DMS 273 (cell line): Measurements from ENCODE around the gene PIGN.
"Not testable (repeated sequence)": the region's sequence is repeated elsewhere in the genome, so short reads cannot be mapped to it uniquely, and the experiment has no call there.

Experiments
- DNase-seq: peaks from one replicate; lab custom pipeline; 2025; ENCODE audit not compliant: unreplicated experiment; lab: John Stamatoyannopoulos, UW

The PIGN gene

GRCh38 chr18:62066102-62066818 is 120.6 kb downstream of the PIGN start:
- no peak for DNase-seq

- no peak for DNase-seq
Measured at GRCh38 chr18:62064361-62064760, 122.5 kb downstream of the PIGN start.

- no peak for DNase-seq
Measured at GRCh38 chr18:62061821-62062478, 124.9 kb downstream of the PIGN start.

GRCh38 chr18:62060820-62061219 is 126.0 kb downstream of the PIGN start:
- DNase-seq, result no peak

- DNase-seq, result no peak
Measured at GRCh38 chr18:62054929-62055498, 131.8 kb downstream of the PIGN start.

GRCh38 chr18:62048279-62048678 is 138.6 kb downstream of the PIGN start:
- no peak for DNase-seq

- DNase-seq, result peak; percentile 10
Measured at GRCh38 chr18:62045316-62045715, 141.5 kb downstream of the PIGN start.

- DNase-seq, result no peak
Measured at GRCh38 chr18:62044490-62045000, 142.3 kb downstream of the PIGN start.

- DNase-seq, result no peak
Measured at GRCh38 chr18:62037989-62038778, 148.7 kb downstream of the PIGN start.

GRCh38 chr18:62037012-62037742 is 149.7 kb downstream of the PIGN start:
- no peak for DNase-seq

- not testable (repeated sequence) for DNase-seq
Measured at GRCh38 chr18:62034286-62034685, 152.6 kb downstream of the PIGN start.

- no peak for DNase-seq
Measured at GRCh38 chr18:62033756-62034155, 153.1 kb downstream of the PIGN start.

GRCh38 chr18:62033207-62033606 is 153.6 kb downstream of the PIGN start:
- no peak for DNase-seq

- DNase-seq, result no peak
Measured at GRCh38 chr18:62030091-62030985, 156.5 kb downstream of the PIGN start.

- DNase-seq, result no peak
Measured at GRCh38 chr18:62028715-62029114, 158.1 kb downstream of the PIGN start.

GRCh38 chr18:62027914-62028520 is 158.8 kb downstream of the PIGN start:
- no peak for DNase-seq

- DNase-seq, result no peak
Measured at GRCh38 chr18:62026586-62026985, 160.3 kb downstream of the PIGN start.

- no peak for DNase-seq
Measured at GRCh38 chr18:62024983-62025382, 161.9 kb downstream of the PIGN start.

- DNase-seq, result no peak
Measured at GRCh38 chr18:62023536-62023935, 163.3 kb downstream of the PIGN start.

GRCh38 chr18:62018759-62019041 is 168.2 kb downstream of the PIGN start:
- no peak for DNase-seq
